Left ventricle myocardium inferior (tissue), 1 donor: ENCODE measurements around the gene PSMC3IP. TPM values are rescaled to one million over a fixed set of nuclear protein-coding genes. Genes with fewer than 3 reads are reported as not detected.
A peak's percentile ranks its signal among the peaks of the same experiment; 100 is the strongest.
"Not testable (repeated sequence)": the region's sequence is repeated elsewhere in the genome, so short reads cannot be mapped to it uniquely, and the experiment has no call there.

Experiments
- DNase-seq: peaks from one replicate; pipeline ENCODE4 v3.0.0-alpha.2; 2020
- H3K27ac ChIP-seq: fragments of 200-600 bp; replicated peaks from 2 replicates; pipeline ENCODE4 v1.8.0; 2021
- H3K27me3 ChIP-seq: fragments of 200-600 bp; 2 replicates; pipeline ENCODE4 v1.8.0; 2021; ENCODE audit warnings: low read depth
- H3K36me3 ChIP-seq: fragments of 200-600 bp; 2 replicates; pipeline ENCODE4 v1.8.0; 2021
- H3K4me1 ChIP-seq: fragments of 200-600 bp; 2 replicates; pipeline ENCODE4 v1.8.0; 2021
- H3K4me3 ChIP-seq: fragments of 200-600 bp; 2 replicates; pipeline ENCODE4 v1.8.0; 2021; ENCODE audit warnings: mild to moderate bottlenecking, moderate library complexity
- H3K9me3 ChIP-seq: fragments of 200-600 bp; replicated peaks from 2 replicates; pipeline ENCODE4 v1.8.0; 2021
- intact Hi-C: fragments of 100-400 bp; cut with micrococcal nuclease; formaldehyde crosslinking; loops from one replicate; pipeline ENCODE4 v1.11.0; 2022
- total RNA-seq: library from RNA; stranded (reverse); fragmentation: NEBNext Ultra II Directional; extraction: Animal tissue kit (Norgen Biotek cat#: 25700); gene quantifications from one replicate; pipeline ENCODE4 v1.2.1, GENCODE V29; 2021
- TF ChIP-seq, protein P1 (sequence below): fragments of 200-600 bp; IDR thresholded peaks from 2 replicates; pipeline ENCODE4 v1.8.0; 2021; ENCODE audit warnings: antibody characterized with exemption, mild to moderate bottlenecking, borderline replicate concordance
- donor health status: DM: no; HTN: yes; CAD: no; lungs with severe emphysema.

The PSMC3IP gene
- total RNA-seq, 1 donor from 2014 or later, result 2.5 TPM

DNA sequence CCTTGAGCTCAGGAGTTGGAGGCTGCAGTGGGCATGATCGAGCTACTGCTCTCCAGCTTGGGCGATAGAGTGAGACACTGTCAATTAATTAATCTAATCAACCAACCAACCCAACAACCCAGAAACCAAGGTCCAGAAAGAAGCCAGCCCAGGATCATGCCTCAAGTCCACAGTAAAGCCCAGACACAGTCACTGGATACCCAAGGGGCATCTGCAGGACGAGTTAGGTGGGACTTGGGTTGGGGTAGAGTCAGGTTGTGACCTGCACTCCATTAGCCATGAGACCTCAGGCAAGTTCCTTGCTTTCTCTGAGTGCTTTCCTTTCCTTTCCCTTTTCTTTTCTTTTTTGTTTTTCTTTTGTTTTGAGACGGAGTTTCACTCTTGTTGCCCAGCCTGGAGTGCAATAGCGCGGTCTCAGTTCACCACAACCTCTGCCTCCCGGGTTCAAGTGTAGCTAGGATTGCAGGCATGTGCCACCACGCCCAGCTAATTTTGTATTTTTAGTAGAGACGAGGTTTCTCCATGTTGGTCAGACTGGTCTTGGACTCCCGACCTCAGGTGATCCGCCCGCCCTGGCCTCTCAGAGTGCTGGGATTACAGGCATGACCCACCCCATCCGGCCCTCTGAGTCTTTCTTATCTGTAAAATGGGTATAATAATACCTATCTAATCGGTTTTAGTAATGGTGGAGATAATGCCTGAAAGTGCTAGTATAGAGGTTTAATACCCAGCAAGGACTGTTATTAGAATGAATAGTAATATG, 28.4 kb downstream of the PSMC3IP start:
- Histone ChIP-seq H3K4me1 (peaks cover 40% of the 10 kb centered on the region), H3K27me3 (no peaks in the 10 kb centered on the region), H3K27ac (peak overlapping the region; percentile 65), H3K4me3 (no peak overlapping the region), H3K9me3 (no peaks in the 10 kb centered on the region), H3K36me3 (peaks cover 3% of the 10 kb centered on the region)
- TF ChIP-seq, protein P1, sequence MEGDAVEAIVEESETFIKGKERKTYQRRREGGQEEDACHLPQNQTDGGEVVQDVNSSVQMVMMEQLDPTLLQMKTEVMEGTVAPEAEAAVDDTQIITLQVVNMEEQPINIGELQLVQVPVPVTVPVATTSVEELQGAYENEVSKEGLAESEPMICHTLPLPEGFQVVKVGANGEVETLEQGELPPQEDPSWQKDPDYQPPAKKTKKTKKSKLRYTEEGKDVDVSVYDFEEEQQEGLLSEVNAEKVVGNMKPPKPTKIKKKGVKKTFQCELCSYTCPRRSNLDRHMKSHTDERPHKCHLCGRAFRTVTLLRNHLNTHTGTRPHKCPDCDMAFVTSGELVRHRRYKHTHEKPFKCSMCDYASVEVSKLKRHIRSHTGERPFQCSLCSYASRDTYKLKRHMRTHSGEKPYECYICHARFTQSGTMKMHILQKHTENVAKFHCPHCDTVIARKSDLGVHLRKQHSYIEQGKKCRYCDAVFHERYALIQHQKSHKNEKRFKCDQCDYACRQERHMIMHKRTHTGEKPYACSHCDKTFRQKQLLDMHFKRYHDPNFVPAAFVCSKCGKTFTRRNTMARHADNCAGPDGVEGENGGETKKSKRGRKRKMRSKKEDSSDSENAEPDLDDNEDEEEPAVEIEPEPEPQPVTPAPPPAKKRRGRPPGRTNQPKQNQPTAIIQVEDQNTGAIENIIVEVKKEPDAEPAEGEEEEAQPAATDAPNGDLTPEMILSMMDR, result no peak
- intact Hi-C loops, result no loop called here
- no peak for DNase-seq

DNA sequence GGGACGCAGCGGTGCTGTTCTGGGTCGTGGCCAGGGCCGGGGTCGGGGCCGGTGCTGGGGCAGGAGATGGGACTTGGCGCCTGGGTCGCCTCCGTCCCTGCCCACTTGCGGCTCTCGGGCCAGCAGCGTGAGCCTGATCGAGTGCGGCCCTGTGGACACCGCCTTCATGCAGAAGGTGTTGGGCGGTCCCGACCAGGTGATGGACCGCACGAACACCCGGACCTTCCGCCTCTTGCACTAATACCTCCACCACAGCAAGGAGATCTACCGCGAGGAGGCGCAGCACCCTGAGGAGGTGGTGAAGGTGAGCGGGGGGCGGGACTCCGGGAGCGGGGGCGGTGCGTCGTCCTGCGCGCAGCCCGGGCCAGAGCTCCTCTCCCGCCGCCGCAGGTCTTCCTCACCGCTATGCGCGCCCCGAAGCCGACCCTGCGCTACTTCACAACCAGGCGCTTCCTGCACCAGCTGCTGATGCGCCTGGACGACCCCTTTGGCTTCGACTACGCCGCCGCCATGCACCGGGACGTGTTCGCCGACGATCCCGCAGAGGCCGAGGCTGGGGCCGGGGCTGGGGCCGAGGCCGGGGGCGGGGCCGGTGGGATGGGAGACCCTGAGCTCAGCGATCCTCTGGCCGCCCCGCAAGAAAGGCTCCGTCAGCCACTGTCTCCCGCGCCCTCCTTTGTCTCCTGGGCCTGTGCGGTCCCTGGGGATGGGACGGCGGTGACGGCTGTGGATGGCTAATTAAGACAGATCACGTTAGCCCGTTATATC, 29.3 kb downstream of the PSMC3IP start:
- Histone ChIP-seq H3K36me3 (peaks cover 12% of the 10 kb centered on the region), H3K4me3 (peak overlapping the region; percentile 52), H3K27me3 (no peaks in the 10 kb centered on the region), H3K9me3 (no peaks in the 10 kb centered on the region), H3K27ac (peak overlapping the region; percentile 65), H3K4me1 (peaks cover 31% of the 10 kb centered on the region)
- TF ChIP-seq, protein P1, result peak; percentile 42
- DNase-seq, result peak; percentile 57
- intact Hi-C loops, result no loop called here

DNA sequence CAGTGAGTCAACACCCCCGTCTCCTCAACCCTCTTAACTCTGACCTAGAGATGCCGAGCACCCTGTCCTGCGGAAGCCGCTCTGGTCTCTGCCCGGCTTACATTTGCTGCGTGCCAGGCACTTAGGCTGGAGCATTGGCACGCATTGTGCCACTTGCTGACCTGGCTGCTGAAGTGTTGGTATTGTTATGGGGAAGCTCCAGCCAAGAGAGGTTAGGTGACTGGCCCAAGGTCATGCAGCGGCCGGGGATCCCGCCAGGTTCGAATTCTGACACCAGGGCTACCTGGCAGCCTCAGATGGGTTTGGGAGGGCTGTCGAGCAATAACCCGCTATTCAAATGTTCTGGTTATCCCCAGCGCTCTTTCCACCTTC, 29.8 kb downstream of the PSMC3IP start:
- intact Hi-C loops, result no loop called here
- Histone ChIP-seq H3K27ac (peak overlapping the region; percentile 65), H3K9me3 (no peaks in the 10 kb centered on the region)

DNA sequence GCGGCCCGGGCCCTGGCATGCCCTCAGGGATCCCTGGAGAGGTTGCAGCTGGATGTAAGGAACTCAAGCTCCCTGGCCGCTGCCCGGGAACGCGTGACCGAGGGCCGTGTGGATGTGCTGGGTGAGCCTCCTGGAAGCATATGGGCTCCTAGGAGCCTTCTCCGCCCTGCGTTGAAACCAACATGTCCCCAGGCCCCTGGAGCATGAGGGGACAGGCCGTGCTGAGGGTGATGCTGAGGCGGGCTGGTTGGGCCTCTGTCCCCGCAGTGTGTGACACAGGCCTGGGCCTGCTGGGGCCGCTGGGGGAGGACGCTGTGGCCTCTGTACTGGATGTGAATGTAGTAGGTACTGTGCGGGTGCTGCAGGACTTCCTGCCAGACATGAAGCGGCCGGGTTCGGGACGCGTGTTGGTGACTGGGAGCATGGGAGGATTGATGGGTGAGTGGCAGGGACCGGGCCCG, 30.5 kb downstream of the PSMC3IP start:
- H3K27me3 ChIP-seq, result no peaks in the 10 kb centered on the region
- H3K4me3 ChIP-seq, result no peak overlapping the region
- H3K36me3 ChIP-seq, result peaks cover 24% of the 10 kb centered on the region
- peaks cover 22% of the 10 kb centered on the region for H3K4me1 ChIP-seq
- peak overlapping the region; percentile 65 for H3K27ac ChIP-seq
- DNase-seq, result no peak
- H3K9me3 ChIP-seq, result no peaks in the 10 kb centered on the region
- TF ChIP-seq, protein P1, result no peak
- intact Hi-C loops, result no loop called here

More for the DNA sequence above, 29.8 kb downstream of the PSMC3IP start:
- Histone ChIP-seq H3K4me1 (peaks cover 25% of the 10 kb centered on the region), H3K27me3 (no peaks in the 10 kb centered on the region), H3K36me3 (peaks cover 18% of the 10 kb centered on the region), H3K4me3 (peak overlapping the region; percentile 52)
- peak; percentile 58 for DNase-seq
- TF ChIP-seq, protein P1, result no peak

DNA sequence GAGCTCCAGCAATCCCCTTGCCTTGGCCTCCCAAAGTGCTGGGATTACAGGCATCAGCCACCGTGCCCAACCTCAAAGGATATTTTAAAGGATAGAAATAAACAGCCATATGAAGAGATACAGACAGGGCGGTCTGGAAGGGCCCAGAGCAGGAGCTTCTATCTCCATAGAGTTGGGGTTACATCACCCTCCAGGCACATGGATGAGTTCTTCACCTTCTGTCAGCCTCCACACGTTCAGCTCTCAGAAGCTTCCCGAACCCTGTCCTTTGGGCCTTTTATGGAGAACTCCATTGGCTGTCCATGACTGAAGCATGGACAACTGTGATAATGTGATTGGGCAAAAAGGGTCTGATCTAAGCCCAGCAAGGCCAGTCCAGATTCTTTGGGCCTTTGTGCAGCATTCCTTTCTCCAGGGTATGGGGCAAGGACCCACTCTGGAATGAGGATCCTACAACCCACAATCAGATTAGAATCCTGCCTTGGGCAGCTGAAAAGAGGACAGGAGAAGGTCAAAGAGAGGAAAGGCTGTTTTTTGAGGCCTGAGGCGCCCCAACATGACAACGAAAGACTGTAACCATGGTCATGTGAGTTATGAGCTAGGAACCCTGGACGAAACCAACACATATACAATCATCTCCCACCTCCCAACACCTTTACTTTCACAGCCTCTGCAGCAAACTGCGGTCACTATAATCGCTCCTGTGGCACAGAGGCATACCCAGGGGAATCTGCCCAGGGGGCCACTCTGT, 31.6 kb downstream of the PSMC3IP start:
- Histone ChIP-seq H3K4me1 (peaks cover 22% of the 10 kb centered on the region), H3K36me3 (peaks cover 34% of the 10 kb centered on the region)
- H3K9me3 ChIP-seq, intact Hi-C loops, H3K4me3 ChIP-seq, H3K27ac ChIP-seq, DNase-seq, H3K27me3 ChIP-seq: not testable (repeated sequence)
